Measurements from ENCODE around the gene CASP10.

The CASP10 gene

GRCh38 chr2:201223089-201224073 is 40.4 kb downstream of the CASP10 start:
- peak overlapping the region; percentile 40 for H3K4me2 ChIP-seq (ENCODE audit: low read length)
- H3K27ac ChIP-seq: no peak overlapping the region
- no peak overlapping the region for H3K9ac ChIP-seq
- H3K4me1 ChIP-seq: peaks cover 14% of the 10 kb centered on the region
- peak overlapping the region; percentile 88 for H2AFZ ChIP-seq
- H3K27me3 ChIP-seq (ENCODE audit: control insufficient read depth, insufficient read depth, low read length): no peaks in the 10 kb centered on the region
- H3K9me3 ChIP-seq (ENCODE audit: control insufficient read depth, low read length): no peaks in the 10 kb centered on the region
- H3K36me3 ChIP-seq (ENCODE audit: control insufficient read depth, insufficient read depth, low read length): no peaks in the 10 kb centered on the region
- no peaks in the 10 kb centered on the region for H3K79me2 ChIP-seq
- TF ChIP-seq, protein P1, sequence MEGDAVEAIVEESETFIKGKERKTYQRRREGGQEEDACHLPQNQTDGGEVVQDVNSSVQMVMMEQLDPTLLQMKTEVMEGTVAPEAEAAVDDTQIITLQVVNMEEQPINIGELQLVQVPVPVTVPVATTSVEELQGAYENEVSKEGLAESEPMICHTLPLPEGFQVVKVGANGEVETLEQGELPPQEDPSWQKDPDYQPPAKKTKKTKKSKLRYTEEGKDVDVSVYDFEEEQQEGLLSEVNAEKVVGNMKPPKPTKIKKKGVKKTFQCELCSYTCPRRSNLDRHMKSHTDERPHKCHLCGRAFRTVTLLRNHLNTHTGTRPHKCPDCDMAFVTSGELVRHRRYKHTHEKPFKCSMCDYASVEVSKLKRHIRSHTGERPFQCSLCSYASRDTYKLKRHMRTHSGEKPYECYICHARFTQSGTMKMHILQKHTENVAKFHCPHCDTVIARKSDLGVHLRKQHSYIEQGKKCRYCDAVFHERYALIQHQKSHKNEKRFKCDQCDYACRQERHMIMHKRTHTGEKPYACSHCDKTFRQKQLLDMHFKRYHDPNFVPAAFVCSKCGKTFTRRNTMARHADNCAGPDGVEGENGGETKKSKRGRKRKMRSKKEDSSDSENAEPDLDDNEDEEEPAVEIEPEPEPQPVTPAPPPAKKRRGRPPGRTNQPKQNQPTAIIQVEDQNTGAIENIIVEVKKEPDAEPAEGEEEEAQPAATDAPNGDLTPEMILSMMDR (IDR thresholded peaks at IDR 0.05): no peak
- H3K4me3 ChIP-seq (ENCODE audit: low read depth, low read length): no peak overlapping the region

DNA sequence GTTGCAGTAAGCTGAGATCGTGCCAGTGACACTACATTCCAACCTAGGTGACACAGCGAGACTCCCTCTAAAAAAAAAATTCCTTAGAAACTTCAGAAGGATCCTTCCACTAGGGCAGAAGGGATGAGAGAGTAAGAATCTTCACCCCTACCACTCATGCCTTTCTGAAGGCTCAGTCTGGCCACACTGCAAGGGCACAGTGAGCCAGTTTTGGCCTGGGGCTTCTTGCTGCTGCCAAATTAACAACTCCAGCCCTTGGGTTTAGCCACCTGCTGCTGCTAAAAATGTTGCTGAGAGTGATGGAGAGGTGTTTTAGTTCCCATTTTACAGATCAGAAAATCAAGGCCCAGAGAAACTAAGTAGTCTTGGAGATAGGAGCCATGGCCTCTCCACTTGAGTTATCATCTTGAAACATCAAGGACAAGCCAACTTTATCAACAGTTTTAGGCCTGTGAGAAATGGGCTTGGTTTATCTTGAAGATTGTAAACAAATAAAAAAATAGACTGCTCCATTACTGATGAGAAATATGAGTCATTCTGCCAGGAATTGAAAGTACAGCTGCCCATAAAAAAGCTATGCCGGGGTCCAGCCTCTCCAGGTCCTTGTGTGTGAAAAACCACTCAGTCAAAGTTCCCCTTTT is 45.5 kb downstream of the CASP10 start:
- Histone ChIP-seq H3K27me3 (ENCODE audit: control insufficient read depth, insufficient read depth, low read length) (no peaks in the 10 kb centered on the region), H3K9me3 (ENCODE audit: control insufficient read depth, low read length) (no peaks in the 10 kb centered on the region), H3K9ac (no peak overlapping the region), H3K27ac (no peak overlapping the region), H3K4me1 (peaks cover 2% of the 10 kb centered on the region), H2AFZ (no peak overlapping the region), H3K4me3 (ENCODE audit: low read depth, low read length) (no peak overlapping the region), H3K4me2 (ENCODE audit: low read length) (no peak overlapping the region), H3K36me3 (ENCODE audit: control insufficient read depth, insufficient read depth, low read length) (no peaks in the 10 kb centered on the region), H3K79me2 (no peaks in the 10 kb centered on the region)
- TF ChIP-seq, protein P1 (IDR thresholded peaks at IDR 0.05): no peak

- Histone ChIP-seq H3K79me2 (no peaks in the 10 kb centered on the region), H3K4me2 (ENCODE audit: low read length) (no peak overlapping the region), H3K4me3 (ENCODE audit: low read depth, low read length) (no peak overlapping the region), H3K27me3 (ENCODE audit: control insufficient read depth, insufficient read depth, low read length) (no peaks in the 10 kb centered on the region), H3K27ac (no peak overlapping the region), H2AFZ (no peak overlapping the region), H3K4me1 (peaks cover 2% of the 10 kb centered on the region), H3K36me3 (ENCODE audit: control insufficient read depth, insufficient read depth, low read length) (no peaks in the 10 kb centered on the region), H3K9ac (no peak overlapping the region), H3K9me3 (ENCODE audit: control insufficient read depth, low read length) (no peaks in the 10 kb centered on the region)
- TF ChIP-seq, protein P1 (IDR thresholded peaks at IDR 0.05): no peak
These were observed 46.0 kb downstream of the CASP10 start for GRCh38 chr2:201228912-201229290.

GRCh38 chr2:201231781-201232466 is 49.0 kb downstream of the CASP10 start:
- Histone ChIP-seq H3K9me3 (ENCODE audit: control insufficient read depth, low read length) (no peaks in the 10 kb centered on the region), H3K27me3 (ENCODE audit: control insufficient read depth, insufficient read depth, low read length) (no peaks in the 10 kb centered on the region), H3K4me2 (ENCODE audit: low read length) (peak overlapping the region; percentile 53), H2AFZ (peak overlapping the region; percentile 57), H3K27ac (no peak overlapping the region), H3K9ac (no peak overlapping the region), H3K79me2 (no peaks in the 10 kb centered on the region), H3K36me3 (ENCODE audit: control insufficient read depth, insufficient read depth, low read length) (no peaks in the 10 kb centered on the region), H3K4me1 (peaks cover 6% of the 10 kb centered on the region), H3K4me3 (ENCODE audit: low read depth, low read length) (peak overlapping the region; percentile 30)
- TF ChIP-seq, protein P1 (IDR thresholded peaks at IDR 0.05): peak; percentile 86
